SU-DHL-6 (cell line): ENCODE data around the gene ITPR1.

ENCODE experiments used
- H2AFZ ChIP-seq: fragments of 200-600 bp; sonication (generic); 2 replicates; pipeline ENCODE4 v1.6.1; 2014; ENCODE audit warnings: low read depth, mild to moderate bottlenecking, moderate library complexity, mixed read lengths, antibody characterized with exemption, low read length; ENCODE audit not compliant: severe bottlenecking
- H3F3A ChIP-seq: fragments of 200-600 bp; shearing (Covaris generic); 2 replicates; pipeline ENCODE4 v1.6.0; 2016; ENCODE audit warnings: antibody characterized with exemption, mild to moderate bottlenecking; ENCODE audit not compliant: insufficient read depth
- H3K27ac ChIP-seq: fragments of 200-600 bp; sonication (generic); 2 replicates; pipeline ENCODE4 v1.5.1; 2016; ENCODE audit warnings: low read depth, mild to moderate bottlenecking, low read length, moderate library complexity, mixed read lengths
- H3K27me3 ChIP-seq: fragments of 200-600 bp; sonication (generic), shearing (Covaris generic); 2 replicates; pipeline ENCODE4 v1.6.0; 2014; ENCODE audit warnings: mild to moderate bottlenecking, low read length
- H3K36me3 ChIP-seq: fragments of 200-600 bp; sonication (generic); 2 replicates; pipeline ENCODE4 v1.6.1; 2014; ENCODE audit warnings: mild to moderate bottlenecking, low read length, mixed read lengths
- H3K4me2 ChIP-seq: fragments of 300-600, 200-600 bp; shearing (Covaris generic), sonication (generic); 2 replicates; pipeline ENCODE4 v1.6.0; 2014; ENCODE audit warnings: low read length, low read depth, mild to moderate bottlenecking; ENCODE audit not compliant: poor library complexity, severe bottlenecking
- H3K4me3 ChIP-seq: fragments of 200-600 bp; sonication (generic); 2 replicates; pipeline ENCODE4 v1.5.1; 2014; ENCODE audit warnings: antibody characterized with exemption, low read length, mild to moderate bottlenecking, mixed read lengths; ENCODE audit not compliant: insufficient read depth, poor library complexity, severe bottlenecking
- H3K79me2 ChIP-seq: fragments of 200-600 bp; sonication (generic); 2 replicates; pipeline ENCODE4 v1.6.1; 2014; ENCODE audit warnings: mild to moderate bottlenecking, low read length, moderate library complexity; ENCODE audit not compliant: insufficient read depth
- H3K9ac ChIP-seq: fragments of 200-600 bp; sonication (generic); 2 replicates; pipeline ENCODE4 v1.7.0; 2014; ENCODE audit warnings: mild to moderate bottlenecking, low read length
- H3K9me2 ChIP-seq: fragments of 200-600 bp; sonication (generic); replicated peaks from 2 replicates; pipeline ENCODE4 v1.6.1; 2014; ENCODE audit warnings: low read length; ENCODE audit not compliant: insufficient read depth
- H3K9me3 ChIP-seq: fragments of 200-600 bp; sonication (generic); 2 replicates; pipeline ENCODE4 v1.6.1; 2014; ENCODE audit warnings: low read length, mixed read lengths; ENCODE audit not compliant: insufficient read depth
- H4K20me1 ChIP-seq: fragments of 200-600 bp; sonication (generic); 2 replicates; pipeline ENCODE4 v1.6.1; 2014; ENCODE audit warnings: low read depth, mild to moderate bottlenecking, antibody characterized with exemption, low read length, moderate library complexity, mixed read lengths
- EZH2phosphoT487 ChIP-seq: fragments of 200-600 bp; sonication (generic), shearing (Covaris generic); conservative IDR thresholded peaks from 2 replicates; pipeline ENCODE4 v1.6.1; 2018; ENCODE audit warnings: mild to moderate bottlenecking, antibody characterized with exemption, low read length, moderate library complexity, mixed read lengths
- TF ChIP-seq, protein P1 (sequence below): fragments of 200-600 bp; sonication (generic); IDR thresholded peaks from one replicate; pipeline ENCODE4 v1.5.1; 2017; ENCODE audit warnings: antibody characterized with exemption, mild to moderate bottlenecking, low read length, moderate library complexity; ENCODE audit not compliant: insufficient read depth, poor library complexity, severe bottlenecking

Gene ITPR1

GRCh38 chr3:4644951-4645350, 151.8 kb downstream of the ITPR1 start:
- Histone ChIP-seq H3F3A (no peaks in the 10 kb centered on the region), H2AFZ (no peak overlapping the region), H3K4me2 (no peak overlapping the region), H3K27me3 (no peaks in the 10 kb centered on the region), H3K27ac (no peak overlapping the region), H3K9ac (no peak overlapping the region), H3K4me3 (no peak overlapping the region), H3K9me3 (no peaks in the 10 kb centered on the region), H3K9me2 (no peaks in the 10 kb centered on the region), H3K36me3 (no peaks in the 10 kb centered on the region), H3K79me2 (no peaks in the 10 kb centered on the region), H4K20me1 (no peaks in the 10 kb centered on the region)
- TF ChIP-seq EZH2phosphoT487: no peak
- TF ChIP-seq, protein P1, sequence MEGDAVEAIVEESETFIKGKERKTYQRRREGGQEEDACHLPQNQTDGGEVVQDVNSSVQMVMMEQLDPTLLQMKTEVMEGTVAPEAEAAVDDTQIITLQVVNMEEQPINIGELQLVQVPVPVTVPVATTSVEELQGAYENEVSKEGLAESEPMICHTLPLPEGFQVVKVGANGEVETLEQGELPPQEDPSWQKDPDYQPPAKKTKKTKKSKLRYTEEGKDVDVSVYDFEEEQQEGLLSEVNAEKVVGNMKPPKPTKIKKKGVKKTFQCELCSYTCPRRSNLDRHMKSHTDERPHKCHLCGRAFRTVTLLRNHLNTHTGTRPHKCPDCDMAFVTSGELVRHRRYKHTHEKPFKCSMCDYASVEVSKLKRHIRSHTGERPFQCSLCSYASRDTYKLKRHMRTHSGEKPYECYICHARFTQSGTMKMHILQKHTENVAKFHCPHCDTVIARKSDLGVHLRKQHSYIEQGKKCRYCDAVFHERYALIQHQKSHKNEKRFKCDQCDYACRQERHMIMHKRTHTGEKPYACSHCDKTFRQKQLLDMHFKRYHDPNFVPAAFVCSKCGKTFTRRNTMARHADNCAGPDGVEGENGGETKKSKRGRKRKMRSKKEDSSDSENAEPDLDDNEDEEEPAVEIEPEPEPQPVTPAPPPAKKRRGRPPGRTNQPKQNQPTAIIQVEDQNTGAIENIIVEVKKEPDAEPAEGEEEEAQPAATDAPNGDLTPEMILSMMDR: no peak

DNA sequence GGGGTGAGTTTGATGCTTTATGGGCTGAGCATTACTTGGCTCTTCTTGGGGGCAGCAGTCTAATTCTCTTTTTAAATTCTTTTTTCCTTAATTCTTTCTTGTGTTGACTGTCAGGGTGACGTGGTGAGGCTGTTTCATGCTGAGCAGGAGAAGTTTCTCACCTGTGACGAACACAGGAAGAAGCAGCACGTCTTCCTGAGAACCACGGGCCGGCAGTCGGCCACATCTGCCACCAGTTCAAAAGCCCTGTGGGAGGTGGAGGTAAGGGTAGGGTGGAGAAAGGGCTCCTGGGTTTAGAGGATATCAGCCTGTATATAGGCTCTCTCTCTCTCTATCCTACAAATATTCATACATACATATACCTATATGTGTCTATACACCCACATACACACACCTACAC, 152.3 kb downstream of the ITPR1 start:
- no peak for TF ChIP-seq EZH2phosphoT487
- TF ChIP-seq, protein P1: no peak
- no peak overlapping the region for H3K4me2 ChIP-seq
- H3F3A ChIP-seq: no peaks in the 10 kb centered on the region
- no peaks in the 10 kb centered on the region for H3K79me2 ChIP-seq
- no peaks in the 10 kb centered on the region for H3K36me3 ChIP-seq
- H3K9me3 ChIP-seq: no peaks in the 10 kb centered on the region
- H3K9ac ChIP-seq: no peak overlapping the region
- no peaks in the 10 kb centered on the region for H3K27me3 ChIP-seq
- no peak overlapping the region for H2AFZ ChIP-seq
- H3K27ac ChIP-seq: no peak overlapping the region
- H3K4me3 ChIP-seq: no peak overlapping the region
- H3K9me2 ChIP-seq: no peaks in the 10 kb centered on the region
- no peaks in the 10 kb centered on the region for H4K20me1 ChIP-seq

DNA sequence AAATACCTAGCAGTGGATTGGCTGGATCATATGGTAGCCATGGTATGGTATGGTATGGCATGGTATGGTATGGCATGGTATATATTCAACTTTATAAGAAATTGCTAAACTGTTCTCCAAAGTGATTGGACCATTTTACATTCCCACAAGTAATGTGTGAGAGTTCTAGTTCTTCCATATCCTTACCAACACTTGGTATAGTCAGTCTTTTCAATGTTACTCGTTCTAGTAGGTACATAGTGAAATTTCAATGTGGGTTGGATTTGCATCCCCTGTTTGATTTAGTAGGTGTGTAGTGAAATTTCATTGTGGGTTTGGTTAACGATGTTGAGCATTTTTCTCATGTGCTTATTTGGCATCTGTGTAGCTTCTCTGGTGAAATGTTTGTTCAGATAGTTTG, 154.3 kb downstream of the ITPR1 start:
- TF ChIP-seq, protein P1: no peak
- no peak for TF ChIP-seq EZH2phosphoT487
- no peaks in the 10 kb centered on the region for H3K79me2 ChIP-seq
- no peaks in the 10 kb centered on the region for H4K20me1 ChIP-seq
- H3K4me3 ChIP-seq: no peak overlapping the region
- no peak overlapping the region for H3K27ac ChIP-seq
- no peaks in the 10 kb centered on the region for H3K9me3 ChIP-seq
- no peak overlapping the region for H3K4me2 ChIP-seq
- no peaks in the 10 kb centered on the region for H3K36me3 ChIP-seq
- no peak overlapping the region for H2AFZ ChIP-seq
- no peaks in the 10 kb centered on the region for H3F3A ChIP-seq
- no peaks in the 10 kb centered on the region for H3K27me3 ChIP-seq
- H3K9me2 ChIP-seq: no peaks in the 10 kb centered on the region
- H3K9ac ChIP-seq: no peak overlapping the region
